HG03159 (cell line): Measurements from ENCODE around the gene LIN37.
"Not testable (repeated sequence)": the region's sequence is repeated elsewhere in the genome, so short reads cannot be mapped to it uniquely, and the experiment has no call there.

Experiments used
- ATAC-seq: cut with Tn5 transposase; IDR thresholded peaks from one replicate; pipeline ENCODE4 v1.9.1; 2021; ENCODE audit warnings: mild to moderate bottlenecking, moderate library complexity; ENCODE audit not compliant: unreplicated experiment

The LIN37 gene

DNA sequence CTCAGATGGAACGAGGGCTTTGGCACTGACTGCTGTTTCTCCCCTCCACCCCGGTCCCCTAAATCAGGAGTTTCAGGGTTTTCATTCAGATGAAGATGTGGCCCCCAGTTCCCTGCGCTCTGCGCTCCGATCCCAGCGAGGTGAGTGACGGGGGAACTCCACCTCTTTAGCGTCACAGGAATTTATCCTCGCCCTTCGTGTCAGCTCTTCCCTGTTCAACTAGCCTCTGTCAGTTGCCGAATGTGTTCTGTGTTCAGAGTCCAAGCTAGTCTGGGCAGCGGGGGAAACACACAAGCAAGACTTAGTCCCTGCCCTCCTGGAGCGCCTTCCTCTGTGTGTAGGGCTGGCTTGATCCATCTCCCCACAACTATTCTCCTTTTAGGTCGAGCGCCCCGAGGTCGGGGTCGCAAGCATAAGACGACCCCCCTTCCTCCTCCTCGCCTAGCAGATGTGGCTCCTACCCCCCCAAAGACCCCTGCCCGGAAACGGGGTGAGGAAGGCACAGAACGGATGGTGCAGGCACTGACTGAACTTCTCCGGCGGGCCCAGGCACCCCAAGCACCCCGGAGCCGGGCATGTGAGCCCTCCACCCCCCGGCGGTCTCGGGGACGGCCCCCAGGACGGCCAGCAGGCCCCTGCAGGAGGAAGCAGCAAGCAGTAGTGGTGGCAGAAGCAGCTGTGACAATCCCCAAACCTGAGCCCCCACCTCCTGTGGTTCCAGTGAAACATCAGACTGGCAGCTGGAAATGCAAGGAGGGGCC, 28.8 kb upstream of the LIN37 start:
- ATAC-seq = no peak

- ATAC-seq = no peak
Measured at GRCh38 chr19:35720163-35720524, 28.2 kb upstream of the LIN37 start.

DNA sequence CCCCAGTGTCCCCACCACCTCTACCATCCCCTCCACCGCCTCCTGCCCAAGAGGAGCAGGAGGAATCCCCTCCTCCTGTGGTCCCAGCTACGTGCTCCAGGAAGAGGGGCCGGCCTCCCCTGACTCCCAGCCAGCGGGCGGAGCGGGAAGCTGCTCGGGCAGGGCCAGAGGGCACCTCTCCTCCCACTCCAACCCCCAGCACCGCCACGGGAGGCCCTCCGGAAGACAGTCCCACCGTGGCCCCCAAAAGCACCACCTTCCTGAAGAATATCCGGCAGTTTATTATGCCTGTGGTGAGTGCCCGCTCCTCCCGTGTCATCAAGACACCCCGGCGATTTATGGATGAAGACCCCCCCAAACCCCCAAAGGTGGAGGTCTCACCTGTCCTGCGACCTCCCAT, 27.7 kb upstream of the LIN37 start:
- ATAC-seq = no peak

GRCh38 chr19:35721374-35721773, 27.0 kb upstream of the LIN37 start:
- no peak for ATAC-seq

DNA sequence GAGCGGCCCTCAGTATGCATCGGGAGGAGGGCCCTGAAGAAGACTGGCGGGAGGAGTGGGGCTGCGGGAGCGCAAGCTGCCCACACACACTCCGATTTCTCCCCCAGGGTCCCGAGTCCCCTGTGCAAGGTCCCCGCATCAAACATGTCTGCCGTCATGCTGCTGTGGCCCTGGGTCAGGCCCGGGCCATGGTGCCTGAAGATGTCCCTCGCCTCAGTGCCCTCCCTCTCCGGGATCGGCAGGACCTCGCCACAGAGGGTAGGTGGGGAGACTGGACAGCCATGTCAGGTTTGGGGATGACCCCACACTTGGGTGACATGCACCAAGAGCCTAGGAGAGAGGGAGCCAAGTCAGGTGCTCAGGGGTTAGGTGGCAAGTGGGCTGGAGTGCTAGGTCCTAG, 25.9 kb upstream of the LIN37 start:
- ATAC-seq = no peak

GRCh38 chr19:35722897-35723296, 25.5 kb upstream of the LIN37 start:
- ATAC-seq = no peak

DNA sequence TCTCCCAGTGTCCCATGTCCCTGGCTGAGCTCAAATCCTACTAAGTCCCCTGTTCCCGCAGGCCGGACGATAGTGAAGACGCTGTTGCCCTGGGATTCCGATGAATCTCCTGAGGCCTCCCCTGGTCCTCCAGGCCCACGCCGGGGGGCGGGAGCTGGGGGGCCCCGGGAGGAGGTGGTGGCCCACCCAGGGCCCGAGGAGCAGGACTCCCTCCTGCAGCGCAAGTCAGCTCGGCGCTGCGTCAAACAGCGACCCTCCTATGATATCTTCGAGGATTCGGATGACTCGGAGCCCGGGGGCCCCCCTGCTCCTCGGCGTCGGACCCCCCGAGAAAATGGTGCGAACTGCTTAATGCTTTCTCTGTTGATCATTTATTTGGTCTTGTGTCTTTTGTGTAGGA, 24.7 kb upstream of the LIN37 start:
- no peak for ATAC-seq

DNA sequence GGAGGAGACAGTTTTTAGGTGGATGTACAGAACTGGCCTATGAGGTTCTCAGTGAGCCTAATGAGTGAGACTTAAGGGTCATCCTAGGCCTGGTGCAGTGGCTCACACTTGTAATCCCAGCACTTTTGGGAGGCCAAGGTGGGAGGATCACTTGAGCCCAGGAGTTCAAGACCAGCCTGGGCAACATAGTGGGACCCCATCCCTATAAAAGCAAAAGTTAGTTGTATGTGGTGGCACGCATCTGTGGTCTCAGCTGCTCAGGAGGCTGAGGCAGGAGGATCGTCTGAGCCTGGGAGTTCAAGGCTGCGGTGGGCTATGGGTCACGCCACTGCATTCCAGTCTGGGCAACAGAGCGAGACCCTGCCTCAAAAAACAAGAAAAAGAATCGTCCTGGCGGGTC, 24.2 kb upstream of the LIN37 start:
- not testable (repeated sequence) for ATAC-seq

DNA sequence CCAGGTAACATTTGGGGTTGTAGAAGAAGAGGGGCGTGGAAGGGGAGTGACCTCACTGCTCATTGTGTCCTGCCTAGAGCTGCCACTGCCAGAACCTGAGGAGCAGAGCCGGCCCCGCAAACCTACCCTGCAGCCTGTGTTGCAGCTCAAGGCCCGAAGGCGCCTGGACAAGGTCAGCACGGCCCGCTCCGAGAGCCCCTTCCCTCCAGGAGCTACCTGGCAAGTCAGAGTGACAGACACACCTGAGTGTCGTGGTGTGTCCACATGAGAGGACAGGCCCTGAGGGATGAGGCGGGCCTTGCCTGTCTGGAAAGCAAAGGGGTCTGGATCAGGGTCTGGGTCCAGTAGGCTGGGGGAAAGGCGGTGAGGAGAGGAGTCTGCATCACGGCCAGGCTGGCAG, 23.8 kb upstream of the LIN37 start:
- ATAC-seq = no peak

DNA sequence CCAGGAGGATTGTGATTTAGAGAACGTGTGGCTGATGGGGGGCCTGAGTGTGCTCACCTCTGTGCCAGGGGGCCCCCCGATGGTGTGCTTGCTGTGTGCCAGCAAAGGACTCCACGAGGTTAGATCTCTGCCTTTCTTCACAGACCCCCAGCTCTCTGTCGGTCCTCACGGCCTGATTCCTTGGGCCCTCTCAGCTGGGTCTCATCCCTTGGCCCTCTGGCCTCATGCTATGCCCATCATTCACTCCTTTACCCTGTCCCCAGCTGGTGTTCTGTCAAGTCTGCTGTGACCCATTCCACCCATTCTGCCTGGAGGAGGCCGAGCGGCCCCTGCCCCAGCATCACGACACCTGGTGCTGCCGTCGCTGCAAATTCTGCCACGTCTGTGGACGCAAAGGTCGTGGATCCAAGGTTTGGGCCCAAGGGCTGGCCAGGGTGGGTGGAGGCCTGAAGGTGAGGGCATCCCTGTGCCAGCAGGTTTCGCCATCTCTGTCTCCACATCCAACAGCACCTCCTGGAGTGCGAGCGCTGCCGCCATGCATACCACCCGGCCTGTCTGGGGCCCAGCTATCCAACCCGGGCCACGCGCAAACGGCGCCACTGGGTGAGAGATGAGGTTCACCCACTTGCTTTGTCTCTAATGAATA, 23.0 kb upstream of the LIN37 start:
- ATAC-seq = no peak

GRCh38 chr19:35727053-35727955, 21.1 kb upstream of the LIN37 start:
- no peak for ATAC-seq

- no peak for ATAC-seq
Measured at GRCh38 chr19:35727956-35728706, 20.2 kb upstream of the LIN37 start.

GRCh38 chr19:35729021-35729420, 19.4 kb upstream of the LIN37 start:
- ATAC-seq = no peak

- ATAC-seq = no peak
Measured at GRCh38 chr19:35729763-35730162, 18.6 kb upstream of the LIN37 start.

GRCh38 chr19:35730326-35730725, 18.1 kb upstream of the LIN37 start:
- ATAC-seq = no peak

DNA sequence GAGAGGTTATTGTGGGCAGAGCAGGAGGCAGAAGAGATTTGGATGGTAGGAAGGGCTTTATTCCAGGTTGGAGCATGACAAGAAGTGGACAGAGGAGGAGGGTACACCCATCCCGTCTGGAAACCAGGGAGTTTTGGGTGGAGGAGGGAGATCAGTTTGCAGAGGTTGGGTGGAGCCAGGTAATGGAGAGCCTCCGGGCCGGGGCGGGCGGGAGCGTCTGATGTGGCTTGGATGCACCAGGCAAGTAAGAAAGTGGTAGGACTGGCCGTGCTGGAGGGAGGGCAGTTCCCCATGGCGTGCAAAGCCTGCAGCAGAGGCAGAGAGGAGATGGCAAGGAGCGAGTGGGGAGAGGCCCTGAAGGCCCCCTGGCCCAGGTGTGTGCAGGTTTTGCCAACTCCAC, 17.0 kb upstream of the LIN37 start:
- ATAC-seq = no peak

- no peak for ATAC-seq
Measured at GRCh38 chr19:35731779-35732405, 16.5 kb upstream of the LIN37 start.

DNA sequence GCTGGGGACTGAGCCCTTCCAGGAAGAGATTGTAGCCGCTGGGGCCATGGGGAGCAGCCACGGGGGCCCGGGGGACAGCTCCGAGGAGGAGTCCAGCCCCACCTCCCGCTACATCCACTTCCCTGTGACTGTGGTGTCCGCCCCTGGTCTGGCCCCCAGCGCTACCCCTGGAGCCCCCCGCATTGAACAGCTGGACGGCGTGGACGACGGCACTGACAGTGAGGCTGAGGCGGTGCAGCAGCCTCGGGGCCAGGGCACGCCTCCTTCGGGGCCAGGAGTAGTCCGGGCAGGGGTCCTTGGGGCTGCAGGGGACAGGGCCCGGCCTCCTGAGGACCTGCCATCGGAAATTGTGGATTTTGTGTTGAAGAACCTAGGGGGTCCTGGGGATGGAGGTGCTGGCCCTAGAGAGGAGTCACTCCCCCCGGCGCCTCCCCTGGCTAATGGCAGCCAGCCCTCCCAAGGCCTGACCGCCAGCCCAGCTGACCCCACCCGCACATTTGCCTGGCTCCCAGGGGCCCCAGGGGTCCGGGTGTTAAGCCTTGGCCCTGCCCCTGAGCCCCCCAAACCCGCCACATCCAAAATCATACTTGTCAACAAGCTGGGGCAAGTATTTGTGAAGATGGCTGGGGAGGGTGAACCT, 15.7 kb upstream of the LIN37 start:
- ATAC-seq = no peak

- ATAC-seq = no peak
Measured at GRCh38 chr19:35733180-35734125, 14.9 kb upstream of the LIN37 start.
